ENCODE data around the gene MX1. TPM values are rescaled to one million over a fixed set of nuclear protein-coding genes. Genes with fewer than 3 reads are reported as not detected.
A peak's percentile ranks its signal among the peaks of the same experiment; 100 is the strongest.

The MX1 gene
- total RNA-seq, 2 experiments from 2014 or later: 609 to 666 TPM

DNA sequence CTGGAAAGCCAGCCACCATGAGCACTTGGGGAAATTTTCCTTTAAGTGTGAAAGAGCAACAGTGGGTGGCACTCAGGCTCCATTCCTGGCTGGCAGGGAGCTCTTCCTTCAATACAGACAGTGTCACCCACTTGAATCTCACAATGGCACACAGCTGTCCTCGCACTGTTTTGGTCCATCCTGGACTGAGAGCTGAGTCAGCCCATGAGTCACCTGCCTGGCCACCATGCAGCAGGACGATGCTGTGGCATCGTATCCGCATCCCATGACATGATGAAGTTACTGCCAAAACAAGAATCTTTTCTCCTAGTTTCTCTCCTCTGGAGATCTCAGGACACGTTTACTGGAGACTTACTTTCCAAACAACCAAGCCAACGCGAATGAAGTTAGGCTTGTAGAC, 75.9 kb downstream of the MX1 start:
- Mint-ChIP-seq H3K4me1 (peaks cover 6% of the 10 kb centered on the region), H3K9me3 (no peaks in the 10 kb centered on the region), H3K27me3 (peaks cover 63% of the 10 kb centered on the region), H3K36me3 (no peaks in the 10 kb centered on the region), H3K27ac (no peak overlapping the region), H3K4me3 (no peak overlapping the region)
- DNase-seq (no peak), ATAC-seq (ENCODE audit: low read depth) (no peak)
- POLR2A ChIA-PET: no interaction called here

DNA sequence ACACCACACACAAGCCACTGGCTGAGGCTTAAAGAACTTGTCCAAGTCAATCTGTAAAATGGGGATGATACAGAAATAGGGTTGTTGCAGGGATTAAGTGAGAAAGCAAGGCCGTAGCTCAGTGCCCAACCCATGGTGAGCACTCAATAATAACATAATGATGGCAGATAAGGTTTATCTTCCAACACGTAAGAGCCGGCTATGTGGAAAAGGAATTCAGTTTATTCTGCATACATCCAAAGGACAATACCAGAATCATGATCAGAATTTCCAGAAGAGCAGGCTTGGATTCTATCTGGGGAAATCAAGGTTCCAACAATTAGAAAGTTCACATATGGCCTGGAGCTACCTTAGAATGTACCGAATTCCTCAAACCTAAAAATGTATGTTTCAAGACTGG, 77.3 kb downstream of the MX1 start:
- POLR2A ChIA-PET: no interaction called here
- no peak overlapping the region for H3K4me3 Mint-ChIP-seq
- H3K4me1 Mint-ChIP-seq: peaks cover 6% of the 10 kb centered on the region

DNA sequence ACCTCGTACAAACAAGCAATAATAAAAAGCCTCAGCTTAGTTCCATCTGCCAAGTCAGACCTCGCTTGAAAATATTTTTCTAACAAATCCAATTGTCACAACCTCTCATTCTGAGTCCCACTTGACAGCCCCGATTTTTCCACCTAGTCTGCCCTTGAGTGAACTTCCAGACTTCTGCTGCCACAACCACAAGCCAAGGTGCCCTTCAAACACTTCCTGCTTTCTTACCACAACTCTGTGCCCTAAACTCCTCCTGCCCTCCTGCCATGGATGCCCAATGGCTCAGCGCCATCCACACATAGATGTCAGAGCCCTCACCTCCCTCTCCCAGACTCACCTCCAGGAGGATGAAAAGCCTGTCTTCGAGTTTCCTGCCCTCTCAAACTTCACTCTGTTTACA, 78.0 kb downstream of the MX1 start:
- DNase-seq (no peak), ATAC-seq (ENCODE audit: low read depth) (no peak)
- POLR2A ChIA-PET: no interaction called here
- Mint-ChIP-seq H3K27ac (no peak overlapping the region), H3K4me1 (peaks cover 6% of the 10 kb centered on the region), H3K36me3 (no peaks in the 10 kb centered on the region), H3K4me3 (no peak overlapping the region), H3K27me3 (peaks cover 65% of the 10 kb centered on the region), H3K9me3 (no peaks in the 10 kb centered on the region)

More for the DNA sequence above, 77.3 kb downstream of the MX1 start:
- peaks cover 62% of the 10 kb centered on the region for H3K27me3 Mint-ChIP-seq
- DNase-seq (no peak), ATAC-seq (ENCODE audit: low read depth) (no peak)
- H3K9me3 Mint-ChIP-seq: no peaks in the 10 kb centered on the region
- H3K27ac Mint-ChIP-seq: no peak overlapping the region
- no peaks in the 10 kb centered on the region for H3K36me3 Mint-ChIP-seq

DNA sequence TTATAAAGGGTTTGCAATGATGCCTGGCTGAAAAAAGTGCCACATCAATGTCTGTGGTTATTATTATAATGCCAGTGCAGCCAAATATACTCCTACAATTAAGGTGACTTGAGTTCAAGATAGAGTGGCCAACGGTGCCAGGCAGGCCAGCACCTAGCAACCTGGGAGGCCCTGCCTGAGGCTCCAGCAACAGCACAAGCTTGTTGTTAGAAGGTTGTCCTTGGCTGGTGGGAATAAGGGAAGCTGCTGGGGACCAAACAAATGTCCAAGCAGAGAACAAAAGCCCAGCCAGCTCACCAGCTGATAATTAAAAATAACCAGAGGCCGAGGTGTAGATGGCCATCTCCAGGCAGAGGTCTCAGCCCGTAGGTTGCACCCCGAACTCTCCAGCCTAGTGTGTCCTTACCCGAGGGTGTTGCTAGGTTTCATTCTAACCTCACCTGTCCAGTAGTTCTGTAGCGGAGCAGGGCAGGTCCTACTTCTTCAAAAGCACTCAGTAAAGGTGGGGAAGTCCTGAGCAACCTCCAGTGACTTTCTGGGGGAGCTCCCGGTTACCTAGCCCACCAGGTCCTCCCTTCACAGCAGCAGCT, 80.1 kb downstream of the MX1 start:
- no peaks in the 10 kb centered on the region for H3K36me3 Mint-ChIP-seq
- peaks cover 80% of the 10 kb centered on the region for H3K27me3 Mint-ChIP-seq
- H3K27ac Mint-ChIP-seq: no peak overlapping the region

DNA sequence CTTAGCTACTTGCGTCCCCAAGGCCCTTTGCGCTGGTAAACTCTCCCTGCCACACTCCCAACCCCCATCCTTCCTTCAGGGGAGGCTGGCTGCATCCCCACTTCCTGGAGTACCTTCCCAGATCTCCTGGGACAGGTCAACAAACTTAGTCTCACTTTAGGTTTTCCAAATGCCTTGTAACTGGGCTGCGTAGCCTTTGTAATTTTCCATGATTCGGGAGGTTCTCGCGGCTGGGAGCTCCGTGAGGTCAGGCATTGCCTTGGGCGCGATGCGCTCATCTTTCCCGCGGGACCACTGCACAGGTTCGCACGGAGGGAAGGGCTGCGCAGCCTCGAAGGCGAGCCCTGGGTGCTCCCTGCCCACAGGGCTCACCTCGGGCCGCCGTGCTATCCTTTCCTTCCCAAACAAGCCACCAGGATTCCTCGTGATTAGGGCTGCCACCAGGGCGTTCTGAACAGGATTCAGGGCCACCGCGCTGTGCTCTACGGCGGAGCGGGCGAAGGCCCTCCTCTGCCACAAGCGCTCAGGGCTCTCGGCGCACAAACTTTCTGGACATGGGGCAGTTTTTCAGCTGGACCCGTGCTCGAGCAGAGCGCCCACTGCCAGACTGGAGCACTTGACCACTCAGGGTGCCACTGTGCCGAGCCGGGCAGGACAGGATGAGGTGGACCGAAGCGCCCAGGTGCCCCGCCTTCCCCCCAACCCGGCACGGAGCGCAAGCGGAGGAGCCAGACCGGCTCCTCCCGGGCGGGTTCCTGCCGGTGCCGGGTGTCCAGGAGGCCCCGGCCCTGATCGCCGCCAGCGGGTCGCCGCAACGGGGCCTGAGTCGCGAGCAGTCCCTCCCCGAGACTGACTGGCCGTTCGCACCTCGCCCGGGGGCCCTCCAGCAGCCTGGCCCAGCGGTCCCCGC, 80.8 kb downstream of the MX1 start:
- Mint-ChIP-seq H3K9me3 (no peaks in the 10 kb centered on the region), H3K27me3 (peaks cover 78% of the 10 kb centered on the region)

More for the DNA sequence above, 80.1 kb downstream of the MX1 start:
- POLR2A ChIA-PET: no interaction called here
- Mint-ChIP-seq H3K4me1 (peaks cover 6% of the 10 kb centered on the region), H3K4me3 (no peak overlapping the region), H3K9me3 (no peaks in the 10 kb centered on the region)
- ATAC-seq (ENCODE audit: low read depth): no peak
- DNase-seq: no peak

DNA sequence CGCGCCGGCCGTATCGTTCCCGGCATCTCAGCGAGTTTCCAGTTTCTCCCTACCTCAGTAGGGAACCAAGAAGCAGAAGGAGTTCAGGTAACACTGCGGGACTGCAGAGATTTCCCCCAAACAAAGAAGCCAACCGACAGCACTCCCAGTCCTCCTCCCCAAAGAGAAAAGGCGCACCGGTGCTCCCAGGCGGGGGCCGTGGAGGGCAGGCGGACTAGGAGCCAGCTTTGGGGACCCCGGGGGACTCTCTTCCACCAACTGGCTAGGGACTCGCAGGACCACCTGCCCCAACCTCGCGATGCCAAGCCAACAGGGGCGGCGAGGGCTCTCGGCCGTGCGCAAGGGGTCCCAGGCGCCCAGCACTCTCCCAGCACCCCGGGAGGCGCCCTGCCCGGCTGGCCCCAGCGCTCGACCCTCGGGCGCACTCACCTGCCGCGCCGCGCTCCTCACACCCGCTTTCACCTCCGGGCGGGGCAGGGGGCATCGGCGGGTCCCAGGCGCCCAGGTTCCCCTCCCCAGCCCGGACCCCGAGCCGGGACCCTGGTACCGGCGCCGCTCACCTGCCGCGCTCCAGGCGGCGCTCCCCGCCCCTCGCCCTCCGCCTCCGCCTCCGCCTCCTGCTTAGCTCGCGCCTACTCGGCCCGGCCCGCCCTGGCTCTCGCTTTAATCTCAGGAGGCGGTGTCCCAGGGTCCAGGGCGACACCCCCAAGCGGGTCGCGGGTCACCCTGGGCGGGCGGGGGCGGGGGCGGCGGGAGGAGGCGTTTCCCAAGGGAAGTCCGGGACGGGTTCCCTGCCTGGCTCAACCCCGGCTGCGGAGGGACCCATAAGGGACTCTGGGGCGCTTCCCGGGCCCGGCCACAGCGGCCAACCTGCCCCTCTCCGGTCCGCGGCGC, 81.7 kb downstream of the MX1 start, which contains the start of gene TMPRSS2:
Gene TMPRSS2, minus strand, starts transcription at position 638 of the 894 bp plus-strand sequence. CDS start 10,025 bp downstream, outside the sequence.
- Mint-ChIP-seq H3K4me3 (no peak within 1 kb of the TSS), H3K27me3 (peaks cover 70% of the 10 kb centered on the region), H3K9me3 (no peaks in the 10 kb centered on the region), H3K4me1 (peaks cover 6% of the 10 kb centered on the region), H3K36me3 (no peaks in the 10 kb centered on the region), H3K27ac (no peak within 1 kb of the TSS)
- POLR2A ChIA-PET: no interaction called here
- DNase-seq: peak; percentile 35
- ATAC-seq (ENCODE audit: low read depth): no peak

More for the DNA sequence above, 80.8 kb downstream of the MX1 start:
- POLR2A ChIA-PET: no interaction called here
- no peak overlapping the region for H3K27ac Mint-ChIP-seq
- peaks cover 6% of the 10 kb centered on the region for H3K4me1 Mint-ChIP-seq
- ATAC-seq (ENCODE audit: low read depth): no peak
- DNase-seq: peak; percentile 35
- H3K36me3 Mint-ChIP-seq: no peaks in the 10 kb centered on the region
- H3K4me3 Mint-ChIP-seq: no peak overlapping the region

DNA sequence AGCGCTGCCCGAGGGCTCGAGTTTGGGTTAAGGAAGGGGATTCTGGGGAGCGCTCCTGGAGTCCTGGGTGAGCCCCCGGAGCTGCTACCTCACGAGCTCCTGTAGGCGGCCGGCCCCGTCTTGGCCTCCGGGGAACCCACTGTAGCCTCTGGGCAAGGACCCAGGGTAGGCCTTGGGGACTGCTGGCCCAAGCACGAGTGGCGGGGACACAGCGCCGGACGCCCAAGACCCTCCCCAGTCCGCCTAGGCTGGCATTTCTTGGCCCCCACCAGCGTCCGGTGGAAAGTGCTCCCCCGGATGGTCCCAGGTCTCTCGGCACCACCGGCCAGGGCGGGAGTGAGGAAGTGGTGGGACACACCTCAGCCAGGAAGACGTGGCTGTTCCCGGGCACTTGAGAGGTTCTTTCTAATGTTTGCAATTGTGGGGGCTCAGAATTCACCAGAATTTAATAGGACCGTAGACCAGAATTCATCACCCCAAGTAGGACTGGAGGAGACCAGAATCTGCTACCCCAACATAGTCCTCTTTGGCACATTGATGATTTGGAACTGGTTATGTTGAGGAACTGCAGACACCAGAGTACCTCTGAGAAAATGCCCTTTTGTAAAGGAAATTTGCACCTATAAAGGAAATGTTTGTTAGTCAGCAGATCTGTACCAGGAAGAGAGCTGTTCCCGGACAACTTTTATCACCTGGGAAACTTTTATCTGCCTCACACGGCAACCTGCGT, 82.5 kb downstream of the MX1 start:
- Mint-ChIP-seq H3K4me3 (no peak overlapping the region), H3K27me3 (peaks cover 69% of the 10 kb centered on the region), H3K27ac (no peak overlapping the region), H3K36me3 (no peaks in the 10 kb centered on the region), H3K4me1 (peaks cover 6% of the 10 kb centered on the region), H3K9me3 (no peaks in the 10 kb centered on the region)
- ATAC-seq (ENCODE audit: low read depth): no peak
- DNase-seq: no peak
- POLR2A ChIA-PET: no interaction called here

Other genes with a start within 250 kb of the MX1 start
- gene FAM3B, start 109.4 kb upstream of the MX1 start, total RNA-seq: not detected
- 100 to 1,000 TPM; 103 to 106 TPM for gene MX2, start 64.2 kb upstream of the MX1 start, total RNA-seq
- not detected for gene TMPRSS2, start 81.9 kb downstream of the MX1 start, total RNA-seq

All from activated naive CD8-positive, alpha-beta T cell treated with anti-CD3 and anti-CD28 coated beads, Interleukin-2, amount 10 ng/mL, durations not matched to agents 7 days and 5 days (primary cell).